ENCODE measurements around the gene ELAVL1.

The ELAVL1 gene

DNA sequence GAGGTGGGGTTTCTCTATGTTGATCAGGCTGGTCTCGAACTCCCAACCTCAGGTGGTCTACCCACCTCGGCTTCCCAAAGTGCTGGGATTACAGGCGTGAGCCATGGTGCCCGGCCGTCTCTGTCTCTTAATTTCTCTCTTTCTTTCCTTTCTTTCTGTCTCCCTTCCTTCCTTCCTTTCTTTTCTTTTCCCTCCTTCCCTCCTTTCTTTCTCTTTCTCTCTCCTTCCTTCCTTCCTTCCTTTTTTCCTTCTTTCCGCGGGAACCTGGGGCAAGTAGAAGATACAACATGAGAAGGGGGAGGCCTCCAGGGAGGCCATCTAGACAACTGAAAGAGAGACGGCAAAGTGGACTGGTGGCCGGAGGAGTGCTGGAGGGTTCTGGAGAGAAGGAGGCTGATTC lies 15.2 kb upstream of the ELAVL1 start:
- DNase-seq: no peak

DNA sequence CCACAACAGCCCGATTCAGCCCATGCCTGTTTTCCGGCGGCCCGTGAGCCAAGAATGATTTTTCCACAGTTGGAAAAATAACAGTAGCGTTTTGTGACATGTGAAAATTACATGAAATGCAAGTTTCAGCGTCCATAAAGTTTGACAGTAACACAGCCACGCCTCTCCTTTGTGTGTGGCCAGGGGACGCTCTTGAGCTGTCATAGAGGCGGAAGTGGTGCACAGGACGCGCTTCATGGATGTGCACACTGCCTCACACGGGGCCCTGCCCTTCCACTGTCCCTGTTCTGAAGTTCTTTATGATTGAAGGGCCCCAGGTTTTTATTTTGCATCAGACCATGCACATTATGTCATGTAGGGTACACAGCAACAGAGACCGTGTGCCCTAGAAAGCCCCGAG lies 12.4 kb upstream of the ELAVL1 start:
- peak; percentile 43 for DNase-seq

DNA sequence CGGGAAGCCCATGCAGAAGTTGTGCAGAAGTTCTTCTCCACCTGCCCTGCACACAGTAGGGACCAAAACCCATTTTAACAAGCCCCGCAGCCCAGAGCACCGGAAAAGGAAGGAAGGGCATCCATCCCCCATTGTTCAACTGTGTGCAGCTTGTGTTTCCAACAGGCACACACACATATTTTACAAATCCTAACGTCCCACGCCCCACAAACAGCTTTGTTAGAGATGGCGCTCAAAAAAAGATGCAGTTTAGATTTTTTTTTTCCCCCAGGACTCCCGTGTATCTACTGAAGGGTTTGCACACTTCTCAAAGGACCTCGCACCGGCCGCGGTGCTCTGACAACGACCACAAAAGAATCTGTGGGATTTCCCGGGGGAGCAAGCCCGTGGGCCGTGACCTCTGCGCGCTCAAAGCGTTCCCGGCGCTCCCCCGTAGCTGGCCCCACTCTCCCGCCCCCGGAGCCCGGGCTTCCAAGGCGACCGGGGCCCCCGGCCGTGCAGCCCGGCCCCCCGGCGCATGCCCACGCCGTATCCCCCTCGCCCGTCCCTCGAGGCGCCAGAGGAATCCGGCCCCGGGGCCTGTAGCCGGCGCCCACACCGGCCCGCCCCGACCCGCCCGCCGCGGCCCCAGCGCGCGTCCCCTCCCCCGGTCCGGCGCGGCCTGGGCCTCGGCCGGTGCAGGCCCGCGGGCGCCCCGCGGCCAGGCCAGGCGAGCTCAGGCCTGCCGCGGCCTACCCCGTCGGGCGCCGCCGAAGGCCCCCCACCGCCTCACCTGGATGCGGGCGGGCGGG lies 523 bp downstream of the ELAVL1 start:
- peak; percentile 8 for DNase-seq

DNA sequence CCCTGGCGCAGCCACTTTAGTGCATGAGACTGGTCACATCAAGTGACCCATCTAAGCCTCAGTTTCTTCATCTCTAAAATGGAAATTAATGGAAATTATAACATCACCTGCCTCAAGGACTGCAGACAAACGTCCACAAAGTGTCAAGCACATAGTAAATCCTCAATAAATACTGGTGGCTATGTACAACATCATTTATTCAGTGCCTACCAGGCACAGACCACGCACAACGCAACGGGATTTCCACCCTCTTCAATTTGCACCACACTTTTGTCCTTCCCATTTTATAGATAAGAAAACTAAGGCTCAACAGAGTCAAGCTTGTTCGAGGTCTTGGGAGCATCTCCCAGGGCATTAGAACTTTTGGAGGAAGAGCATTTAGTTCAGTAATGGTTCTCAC lies 1.4 kb downstream of the ELAVL1 start:
- no peak for DNase-seq

DNA sequence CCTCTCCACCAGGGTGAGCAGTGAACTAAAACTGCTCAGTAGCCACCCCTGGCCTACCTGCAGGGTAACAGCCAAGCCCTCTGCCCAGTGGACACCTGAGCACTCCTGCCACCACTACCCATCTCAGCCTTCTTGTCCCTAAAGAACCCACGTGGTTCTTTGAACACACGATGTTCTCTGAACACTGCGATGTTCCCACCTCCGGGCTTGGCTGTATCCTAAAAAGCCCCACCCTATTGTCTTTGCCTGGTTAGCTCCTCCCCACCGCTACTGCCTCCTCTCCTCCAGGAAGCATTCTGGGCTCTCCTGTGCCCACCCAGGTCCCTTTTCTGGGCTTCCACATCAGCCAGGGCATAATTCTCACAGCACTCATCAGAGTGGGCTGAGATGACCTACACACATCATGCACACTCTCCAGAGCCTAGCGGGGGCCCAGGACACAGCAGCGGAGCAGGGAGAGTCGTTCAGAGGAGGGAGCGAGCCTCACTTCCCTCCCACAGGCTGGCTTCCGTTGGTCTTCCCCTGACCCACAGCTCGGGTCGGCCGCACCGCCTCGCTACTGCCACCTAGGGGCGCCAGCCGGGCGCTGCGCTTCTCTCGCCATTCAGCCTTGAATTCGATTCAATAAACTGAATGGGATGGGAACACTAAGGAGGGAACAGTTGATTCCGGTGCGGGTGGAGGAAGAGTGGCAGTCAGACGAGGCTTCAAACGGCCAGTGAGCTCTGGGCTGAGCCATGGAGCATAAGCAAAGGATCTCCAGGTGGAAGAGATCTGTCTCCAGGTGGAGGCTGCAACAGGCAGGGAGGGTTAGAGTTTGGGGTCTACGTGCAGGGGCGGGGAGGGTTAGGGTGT lies 3.2 kb downstream of the ELAVL1 start:
- peak; percentile 70 for DNase-seq

DNA sequence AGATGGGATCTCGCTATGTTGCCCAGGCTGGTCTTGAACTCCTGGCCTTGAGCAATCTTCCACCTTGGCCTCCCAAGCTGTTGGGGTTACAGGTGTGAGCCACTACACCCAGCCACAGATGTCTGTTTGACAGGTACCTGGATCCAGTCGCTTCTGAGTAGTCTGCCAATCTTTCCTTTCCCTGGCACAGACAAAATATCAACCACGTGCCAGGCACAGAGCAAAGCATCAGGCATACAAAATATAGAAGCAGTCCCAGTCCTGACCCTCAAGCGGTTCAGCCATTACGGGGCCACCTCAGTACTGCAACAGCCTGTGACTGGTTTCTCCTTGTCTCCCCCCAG lies 3.8 kb downstream of the ELAVL1 start:
- DNase-seq: no peak

DNA sequence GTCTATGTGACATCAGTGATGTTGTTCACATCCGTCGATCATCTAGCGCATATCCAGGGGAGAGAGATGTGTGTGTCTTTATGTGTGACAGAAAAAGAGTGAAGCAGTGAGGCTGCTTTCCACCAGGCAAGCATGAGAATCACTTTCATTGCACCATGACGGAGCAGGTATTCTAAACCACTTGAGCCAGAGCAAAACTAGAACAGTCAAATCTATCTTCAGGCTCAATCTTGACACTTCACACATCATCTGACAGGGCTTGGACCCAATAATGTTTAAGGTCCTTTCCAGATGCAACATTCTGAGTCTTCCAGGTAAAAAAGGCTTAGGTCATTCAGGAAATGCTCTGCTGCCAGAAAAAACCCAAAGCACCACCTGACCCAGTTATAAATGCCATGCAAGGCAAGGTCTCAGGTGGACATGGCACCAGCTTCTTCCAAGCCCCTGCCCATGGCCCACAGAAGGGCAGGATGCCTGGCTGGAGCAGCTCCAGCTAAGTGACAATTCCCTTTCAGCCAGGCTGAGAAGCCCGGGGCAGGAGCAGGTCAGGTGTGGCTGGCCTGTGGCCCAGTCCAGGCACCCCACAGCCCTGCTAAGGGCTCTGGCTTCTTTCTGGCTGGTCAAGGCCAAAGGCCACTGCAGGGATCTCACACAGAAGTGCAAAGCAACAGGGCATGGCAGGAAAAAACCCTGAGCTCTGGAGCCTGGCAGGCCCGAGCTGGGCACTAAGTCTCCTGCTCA lies 5.0 kb downstream of the ELAVL1 start:
- no peak for DNase-seq

DNA sequence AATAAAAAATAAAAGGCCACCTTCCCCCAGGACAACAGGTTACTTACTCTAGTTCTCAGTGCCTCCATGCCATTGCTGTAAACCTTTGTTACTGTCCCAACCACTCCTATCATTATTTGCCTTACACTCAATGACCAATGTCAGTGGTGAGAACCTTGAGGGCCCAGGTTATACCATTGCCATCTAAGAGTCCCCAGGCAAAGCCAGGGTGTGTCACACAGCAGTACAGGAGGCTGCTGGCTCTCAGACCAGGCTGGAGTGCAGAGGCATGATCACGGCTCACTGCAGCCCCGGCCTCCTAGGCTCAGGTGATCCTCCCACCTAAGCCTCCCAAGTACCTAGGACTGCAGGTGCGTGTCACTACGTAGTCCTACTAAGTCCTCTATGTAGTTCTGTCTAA lies 6.1 kb downstream of the ELAVL1 start:
- no peak for DNase-seq

DNA sequence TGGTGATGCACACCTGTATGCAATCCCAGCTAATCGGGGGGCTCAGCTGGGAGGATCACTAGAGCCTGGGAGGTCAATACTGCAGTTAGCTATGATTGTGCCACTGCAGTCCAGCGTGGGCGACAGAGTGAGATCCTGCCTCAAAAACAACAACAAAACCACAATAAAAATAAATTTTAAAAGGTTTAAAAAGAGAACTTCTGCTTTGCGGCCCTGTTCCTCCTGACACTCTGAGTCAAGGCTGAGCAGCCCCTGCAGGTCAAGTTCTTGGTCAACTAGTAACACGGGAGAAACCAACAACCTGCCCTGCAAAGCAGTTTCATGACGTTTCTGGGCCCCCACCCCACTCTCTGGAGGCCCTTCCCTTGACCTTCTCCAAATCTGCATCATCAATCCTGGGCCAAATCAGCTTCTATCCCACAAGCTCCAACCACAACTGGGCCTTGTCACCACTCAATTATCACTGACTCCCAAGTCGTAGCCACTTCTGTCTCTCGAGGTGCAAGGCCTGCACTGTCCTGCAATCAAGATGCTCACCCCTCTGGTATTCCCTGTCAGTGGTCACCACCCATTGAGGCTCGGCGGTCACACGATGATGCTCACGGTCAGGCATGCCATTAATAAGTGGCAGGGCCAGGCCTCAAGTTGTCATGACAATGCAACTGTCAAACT lies 7.5 kb downstream of the ELAVL1 start:
- DNase-seq: no peak

DNA sequence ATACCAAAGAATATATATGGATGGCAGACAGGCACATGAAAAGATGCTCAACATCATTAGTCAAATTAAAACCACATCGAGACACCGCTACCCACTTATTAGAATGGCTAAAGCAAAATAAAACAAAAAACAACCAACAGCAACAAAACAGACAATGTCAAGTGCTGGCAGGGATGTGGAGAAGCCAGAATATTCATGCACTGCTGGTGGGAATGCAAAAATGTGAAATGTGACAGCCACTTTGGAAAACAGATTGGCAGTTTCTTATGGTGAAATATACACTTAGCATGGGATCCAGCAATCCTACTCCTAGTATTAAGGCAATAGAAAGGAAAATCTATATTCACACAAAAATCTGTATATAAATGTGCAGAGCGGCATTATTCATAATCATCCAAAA lies 8.6 kb downstream of the ELAVL1 start:
- no peak for DNase-seq

DNA sequence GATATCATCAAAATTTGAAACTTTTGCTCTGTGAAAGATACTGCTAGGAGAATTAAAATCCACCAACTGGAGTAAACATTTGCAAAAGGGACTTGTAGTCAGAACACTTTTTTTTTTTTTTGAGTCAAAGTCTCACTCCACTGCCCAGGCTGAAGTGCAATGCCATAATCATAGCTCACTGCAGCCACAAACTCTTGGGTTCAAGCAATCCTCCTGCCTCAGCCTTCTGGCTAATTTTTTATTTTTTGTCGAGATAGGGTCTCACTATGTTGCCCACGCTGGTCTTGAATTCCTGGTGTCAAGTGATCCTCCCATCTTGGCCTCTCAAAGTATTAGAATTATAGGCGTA lies 9.7 kb downstream of the ELAVL1 start:
- DNase-seq: no peak

DNA sequence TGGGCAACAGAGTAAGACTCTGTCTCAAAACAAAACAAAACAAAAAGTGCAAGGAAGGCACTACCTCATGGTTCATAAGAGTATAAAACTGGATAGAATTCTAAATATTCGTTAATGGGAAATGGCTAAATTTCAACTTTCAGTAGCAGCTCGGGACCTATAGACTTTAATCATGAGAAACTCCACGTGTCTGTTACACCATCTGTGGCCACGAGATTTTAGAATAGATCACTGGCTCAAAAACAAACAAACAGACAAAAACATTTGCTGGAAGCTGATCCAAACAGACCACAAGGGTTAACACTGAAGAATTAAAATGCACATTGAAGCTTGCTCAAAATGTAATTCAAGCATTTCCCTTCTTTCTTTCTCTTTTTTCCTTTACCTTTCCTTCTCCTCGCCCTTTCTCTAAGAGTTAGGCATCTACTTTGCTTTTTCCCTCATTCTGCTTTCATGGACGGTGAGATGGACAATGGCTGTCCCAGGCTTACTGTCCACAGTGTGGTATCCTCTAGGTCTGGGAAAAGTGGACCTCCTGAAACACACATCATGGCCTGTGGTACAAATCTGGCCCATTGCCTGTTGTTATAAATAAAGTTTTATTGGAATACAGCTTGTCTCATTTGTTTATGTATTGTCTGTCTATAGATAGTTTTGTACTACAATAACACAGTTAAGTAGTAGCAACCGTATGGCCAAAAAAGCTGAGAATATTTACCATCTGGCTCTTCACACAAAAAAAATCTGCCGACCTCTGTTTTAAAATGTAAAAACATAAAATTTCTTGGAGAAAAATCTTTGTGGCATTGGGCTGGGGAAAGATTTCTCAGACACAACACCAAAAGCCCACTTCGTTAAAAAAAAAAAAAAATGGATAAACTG lies 10.3 kb downstream of the ELAVL1 start:
- no peak for DNase-seq

DNA sequence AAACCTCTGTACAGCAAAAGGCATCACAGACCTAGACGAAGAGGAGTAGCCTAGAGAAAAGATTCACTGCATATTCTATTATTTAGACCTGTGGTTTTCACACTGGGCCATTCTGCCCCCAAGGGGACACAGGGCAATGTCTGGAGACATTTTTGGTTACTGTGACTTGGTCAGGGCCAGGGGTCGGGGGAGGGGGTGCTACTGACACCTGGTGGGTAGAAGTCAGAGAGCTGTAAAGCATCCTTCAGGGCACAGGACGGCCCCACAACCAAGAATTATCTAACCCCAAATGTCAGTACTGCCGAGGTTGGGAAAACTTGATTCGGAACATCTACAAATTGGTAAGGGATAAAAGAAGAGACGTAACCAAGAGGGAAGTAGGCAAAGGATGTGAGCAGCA lies 11.3 kb downstream of the ELAVL1 start:
- no peak for DNase-seq

DNA sequence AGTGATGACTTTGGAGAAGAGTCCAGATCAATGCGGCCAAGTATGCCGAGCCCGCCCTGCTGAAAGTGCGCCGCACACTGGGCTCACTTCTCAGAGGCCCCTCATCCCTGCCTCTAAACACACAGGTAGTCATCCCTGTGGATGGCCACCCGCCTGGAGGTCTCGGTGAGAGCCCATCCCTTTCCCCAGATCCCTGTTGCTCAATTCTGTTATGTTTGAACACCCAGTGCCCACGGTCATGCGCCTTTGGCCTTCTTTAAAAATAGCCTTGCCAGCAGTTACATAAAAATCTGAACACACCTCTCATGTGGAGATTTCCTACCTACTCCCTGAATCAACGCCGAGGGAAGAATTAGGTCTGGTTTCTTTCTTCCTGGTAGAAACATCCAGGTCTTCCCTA lies 11.9 kb downstream of the ELAVL1 start:
- no peak for DNase-seq

DNA sequence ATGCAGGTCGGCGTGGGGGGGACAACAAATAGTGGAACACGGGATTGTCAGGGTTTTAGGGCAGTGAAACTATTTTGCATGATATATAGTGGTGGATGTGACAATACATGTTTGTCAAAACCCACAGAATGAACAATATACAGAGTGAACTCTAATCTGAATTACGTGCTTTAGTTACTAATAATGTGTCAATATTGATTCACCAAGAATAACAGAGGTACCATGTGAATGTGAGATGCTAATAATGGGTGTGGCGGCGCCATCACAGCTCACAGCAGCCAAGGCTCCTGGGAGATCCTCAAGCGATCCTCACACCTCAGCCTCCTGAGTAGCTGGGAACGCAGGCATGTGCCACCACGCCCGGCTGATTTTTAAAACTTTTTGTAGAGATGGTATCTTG lies 12.9 kb downstream of the ELAVL1 start:
- no peak for DNase-seq

DNA sequence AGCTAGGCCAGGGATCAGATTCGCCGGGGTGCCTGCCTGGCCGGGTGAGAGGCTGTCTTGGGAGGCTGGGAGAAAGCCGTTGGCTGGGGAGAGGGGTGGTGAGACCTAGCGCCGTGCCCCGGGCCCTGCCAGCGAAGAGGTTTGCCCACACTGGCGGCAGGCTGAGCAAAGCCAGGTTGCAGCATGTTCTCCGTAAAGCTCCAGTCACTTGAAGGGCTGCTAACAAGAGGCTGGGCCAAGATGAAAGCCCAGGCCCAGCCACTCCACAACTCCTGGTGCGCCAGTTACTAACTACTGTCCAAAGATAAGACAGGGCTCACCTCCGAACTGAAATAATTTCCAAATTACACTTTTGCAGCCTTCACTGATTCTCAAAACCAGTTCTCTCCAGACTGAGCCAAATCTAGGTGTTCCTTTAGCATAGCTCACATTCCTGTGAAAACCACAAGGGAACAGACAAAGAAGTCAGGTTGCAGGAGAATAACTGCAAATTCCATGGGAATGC lies 16.3 kb downstream of the ELAVL1 start:
- no peak for DNase-seq

DNA sequence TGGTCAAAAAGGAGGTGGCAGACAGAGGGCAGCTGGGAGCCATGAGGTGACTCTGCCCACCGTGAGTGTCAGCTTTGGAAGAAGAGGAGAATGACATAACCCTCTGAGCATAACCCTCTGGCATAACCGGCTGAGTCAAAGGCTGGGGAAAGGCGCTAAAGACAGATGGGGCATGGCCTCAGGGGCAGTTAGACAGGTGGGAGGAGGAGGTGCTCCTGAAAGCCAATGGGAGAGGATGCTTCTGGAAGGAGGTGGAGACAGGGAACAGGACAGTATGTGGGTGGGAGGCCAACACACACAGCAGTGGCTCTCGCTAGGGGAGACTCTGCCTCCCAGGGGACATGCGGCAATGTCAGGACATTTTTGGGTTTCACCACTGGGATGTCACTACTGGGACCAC lies 17.1 kb downstream of the ELAVL1 start:
- DNase-seq: no peak

DNA sequence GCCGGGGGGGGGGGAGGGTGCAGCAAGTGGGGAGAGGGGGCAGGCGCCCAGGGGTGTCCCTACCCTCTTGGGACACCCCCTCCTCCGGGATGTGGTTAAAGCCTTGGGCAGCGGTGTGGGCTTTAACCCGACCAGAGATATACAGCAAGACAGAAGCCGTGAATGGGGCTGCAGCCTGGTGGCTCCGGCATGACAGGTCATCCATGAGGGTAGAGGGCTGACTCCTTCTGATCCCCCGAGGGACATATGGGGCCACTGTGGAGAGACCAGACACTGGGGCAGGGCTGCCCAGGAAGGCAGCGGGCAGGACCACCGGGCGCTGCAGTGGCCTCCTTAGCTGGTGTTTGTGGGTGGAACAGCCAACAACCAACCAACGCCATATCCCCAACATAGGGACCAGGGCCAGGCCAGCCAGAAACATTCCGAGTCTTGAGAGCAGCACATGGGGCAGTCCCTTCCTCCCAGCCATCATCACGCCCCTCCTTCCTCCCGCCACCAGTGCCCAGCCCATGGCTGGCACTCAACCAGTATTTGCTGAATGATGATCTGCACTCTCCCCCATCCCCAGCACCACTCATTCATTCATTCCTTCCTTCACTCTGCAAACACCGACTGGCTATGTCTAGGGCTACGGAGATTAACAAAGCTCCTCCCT lies 18.2 kb downstream of the ELAVL1 start:
- no peak for DNase-seq

DNA sequence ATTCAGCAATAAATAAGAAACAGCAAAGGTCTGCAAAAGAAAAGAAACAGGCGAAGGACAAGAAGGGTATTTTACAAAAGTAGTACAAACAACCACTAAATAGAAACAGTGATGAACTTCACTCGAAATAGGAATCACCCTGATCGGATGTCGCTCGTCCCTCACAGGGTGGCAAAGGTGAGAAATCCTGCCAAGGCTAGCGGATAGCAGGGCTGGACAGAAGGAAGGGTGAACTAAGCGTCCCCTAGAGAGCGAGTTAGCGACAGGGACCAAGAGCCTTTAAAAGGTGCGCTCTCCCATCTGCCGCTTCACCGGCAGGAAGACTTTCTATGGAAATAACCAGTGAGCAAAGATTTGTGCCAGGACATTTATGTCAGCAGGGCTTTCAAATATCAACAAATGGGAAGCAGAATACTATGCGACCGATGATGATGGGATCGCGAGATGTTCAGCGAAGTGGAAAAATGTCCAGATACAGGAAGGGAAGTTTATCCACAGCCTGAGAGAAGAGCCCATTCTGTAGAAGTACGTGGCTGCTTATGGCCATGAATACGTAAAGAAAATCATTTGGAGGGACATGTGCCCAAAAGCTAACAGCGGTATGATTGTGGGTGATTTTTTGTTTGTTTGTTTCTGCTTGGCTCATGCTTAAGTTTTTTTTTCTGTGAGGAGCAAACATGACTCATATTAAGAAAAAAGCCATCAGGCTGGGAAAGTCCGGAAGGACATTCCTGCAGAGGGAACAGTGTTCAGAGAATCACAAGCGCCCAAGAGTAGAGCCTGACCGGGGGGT lies 18.9 kb downstream of the ELAVL1 start:
- DNase-seq: no peak

DNA sequence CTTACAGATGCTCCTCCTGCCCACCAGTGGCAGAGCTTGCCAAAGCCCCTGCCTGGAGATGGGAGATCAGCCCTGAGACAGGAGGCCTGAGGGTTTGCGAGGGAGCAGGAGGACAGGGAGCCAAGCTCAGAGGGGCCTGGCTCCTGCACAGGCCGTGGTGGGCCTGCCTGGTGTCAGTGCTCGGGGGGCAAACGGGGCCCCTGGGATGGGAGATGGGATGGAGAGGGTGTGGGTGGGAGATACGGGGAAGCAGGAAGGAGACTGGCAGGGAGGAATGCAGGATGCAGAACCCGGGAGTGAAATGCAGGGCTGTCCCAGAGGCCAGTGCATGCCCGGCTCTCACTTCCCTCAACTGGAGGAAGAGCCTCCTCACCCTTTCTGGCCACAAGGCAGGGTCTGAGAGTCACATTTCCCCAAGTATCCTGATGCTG lies 19.9 kb downstream of the ELAVL1 start:
- no peak for DNase-seq

All from CD4-positive, alpha-beta T cell treated with Interleukin-4 for 4 hours (primary cell).